PC-9 (cell line): ENCODE measurements around the gene EMSY.

Source experiments
- CTCF ChIP-seq: fragments of 200-600 bp; sonication (generic); conservative IDR thresholded peaks from 2 replicates; pipeline ENCODE4 v1.6.1; 2017; ENCODE audit warnings: mixed run types, antibody characterized with exemption, mild to moderate bottlenecking, moderate library complexity
- EZH2 ChIP-seq: fragments of 200-600 bp; sonication (generic); IDR thresholded peaks from 2 replicates; pipeline ENCODE4 v1.8.0; 2017; ENCODE audit warnings: antibody characterized with exemption, low read depth

- TF ChIP-seq CTCF (no peak), EZH2 (no peak)
Measured at GRCh38 chr11:76443268-76443980, 1.4 kb upstream of the EMSY start.
